Neural progenitor cell (in vitro differentiated cells): Measurements from ENCODE around the gene ADAMTS18. TPM values are rescaled to one million over a fixed set of nuclear protein-coding genes. Genes with fewer than 3 reads are reported as not detected.

Source experiments
- DNase-seq: peaks from one replicate; pipeline ENCODE4 v3.0.0-alpha.2; 2016; ENCODE audit warnings: low spot score
- H2AFZ ChIP-seq: fragments of 200-600 bp; sonication (generic); replicated peaks from 2 replicates; pipeline ENCODE4 v1.6.1; 2016; ENCODE audit warnings: antibody characterized with exemption
- H3F3A ChIP-seq: fragments of 200-600 bp; sonication (generic); 2 replicates; pipeline ENCODE4 v1.6.1; 2016; ENCODE audit warnings: antibody characterized with exemption, low read depth
- H3K27ac ChIP-seq: fragments of 200-600 bp; sonication (generic); 2 replicates; pipeline ENCODE4 v1.5.1; 2016; ENCODE audit warnings: mild to moderate bottlenecking
- H3K27me3 ChIP-seq: fragments of 200-600 bp; sonication (generic); 2 replicates; pipeline ENCODE4 v1.6.1; 2016; ENCODE audit warnings: mild to moderate bottlenecking, moderate library complexity
- H3K36me3 ChIP-seq: fragments of 200-600 bp; sonication (generic); 2 replicates; pipeline ENCODE4 v1.5.1; 2016
- H3K4me1 ChIP-seq: fragments of 200-600 bp; sonication (generic); 2 replicates; pipeline ENCODE4 v1.6.1; 2016; ENCODE audit warnings: mixed run types
- H3K4me2 ChIP-seq: fragments of 200-600 bp; sonication (generic); 2 replicates; pipeline ENCODE4 v1.6.1; 2016
- H3K4me3 ChIP-seq: fragments of 200-600 bp; sonication (generic); 2 replicates; pipeline ENCODE4 v1.5.1; 2016
- H3K79me2 ChIP-seq: fragments of 200-600 bp; sonication (generic); 2 replicates; pipeline ENCODE4 v1.6.1; 2016; ENCODE audit warnings: low read depth
- H3K9ac ChIP-seq: fragments of 200-600 bp; sonication (generic); 2 replicates; pipeline ENCODE4 v1.6.1; 2016
- H3K9me3 ChIP-seq: fragments of 200-600 bp; sonication (generic); 2 replicates; pipeline ENCODE4 v1.5.1; 2016; ENCODE audit warnings: low read depth
- H4K20me1 ChIP-seq: fragments of 200-600 bp; sonication (generic); 2 replicates; pipeline ENCODE4 v1.6.1; 2016; ENCODE audit warnings: low read depth
- H3K27ac Mint-ChIP-seq: 3 replicates; pipeline ENCODE4 v1.8.0; 2021; ENCODE audit warnings: mixed read lengths
- H3K27me3 Mint-ChIP-seq: 2 replicates; pipeline ENCODE4 v1.8.0; 2022; ENCODE audit warnings: low read depth, mild to moderate bottlenecking, inconsistent platforms, moderate library complexity, mixed read lengths; ENCODE audit not compliant: insufficient read depth
- H3K36me3 Mint-ChIP-seq: 3 replicates; pipeline ENCODE4 v1.8.0; 2021; ENCODE audit warnings: mixed read lengths
- H3K4me1 Mint-ChIP-seq: 3 replicates; pipeline ENCODE4 v1.8.0; 2021; ENCODE audit warnings: mixed read lengths
- H3K4me3 Mint-ChIP-seq: 3 replicates; pipeline ENCODE4 v1.8.0; 2021; ENCODE audit warnings: mild to moderate bottlenecking, moderate library complexity, mixed read lengths
- H3K9me3 Mint-ChIP-seq: 3 replicates; pipeline ENCODE4 v1.8.0; 2020; ENCODE audit warnings: mixed read lengths
- EZH2 ChIP-seq: fragments of 200-600 bp; sonication (generic); IDR thresholded peaks from 2 replicates; pipeline ENCODE4 v1.6.1; 2017; ENCODE audit warnings: antibody characterized with exemption, mild to moderate bottlenecking, moderate library complexity
- EZH2phosphoT487 ChIP-seq: fragments of 200-600 bp; sonication (generic); IDR thresholded peaks from 2 replicates; pipeline ENCODE4 v1.6.1; 2017; ENCODE audit warnings: antibody characterized with exemption
- total RNA-seq: library from RNA; depleted of rRNA; stranded (reverse); fragments of >200 nt; gene quantifications from 2 replicates; pipeline ENCODE4 v1.2.3, GENCODE V29; 2015; ENCODE audit warnings: low replicate concordance
- TF ChIP-seq, protein P1 (sequence below): fragments of 200-600 bp; sonication (generic); IDR thresholded peaks from 2 replicates; pipeline ENCODE4 v1.5.1; 2017; ENCODE audit warnings: antibody characterized with exemption, mild to moderate bottlenecking

ADAMTS18 gene
- total RNA-seq, 1 donor from 2014 or later = 1.9 TPM

DNA sequence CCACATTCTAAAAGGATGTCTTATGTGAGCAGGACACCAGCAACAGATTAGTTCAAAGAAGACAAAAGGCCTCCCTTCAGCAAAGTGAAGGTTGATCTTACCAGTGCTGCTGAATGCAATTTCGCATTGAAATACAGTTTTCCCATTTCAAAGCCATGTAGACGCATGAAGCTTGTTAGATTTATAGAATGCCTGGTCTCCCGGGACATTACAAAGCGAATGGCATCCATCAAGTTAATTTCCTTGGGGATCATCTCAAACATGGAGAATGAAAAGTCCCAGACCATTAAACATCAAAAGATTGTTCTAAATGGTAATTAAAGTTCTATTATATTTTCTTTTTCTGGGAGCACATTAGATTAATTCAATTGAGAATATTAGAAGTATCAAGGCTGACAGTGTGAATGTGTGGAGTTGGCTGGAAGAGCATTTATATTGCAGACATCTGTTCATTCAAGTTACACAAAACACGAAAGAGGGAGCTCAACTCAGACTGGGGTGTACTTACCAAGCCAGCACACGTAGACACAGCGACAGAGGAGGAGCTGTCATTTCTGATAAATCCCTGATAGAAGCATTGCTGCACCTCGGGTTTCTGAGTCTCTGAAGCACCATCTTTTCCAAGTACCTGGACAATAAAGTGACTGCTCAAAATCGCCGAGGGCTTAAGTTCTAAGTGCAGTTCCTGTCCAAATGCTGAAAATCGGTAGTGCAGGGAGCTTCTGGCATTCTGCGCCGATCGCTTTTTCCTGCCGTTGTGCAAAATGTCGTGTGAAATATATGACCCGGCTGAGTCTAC, 3.8 kb downstream of the ADAMTS18 start:
- DNase-seq = no peak
- Histone ChIP-seq H3K79me2 (no peaks in the 10 kb centered on the region), H3K4me1 (peaks cover 12% of the 10 kb centered on the region), H4K20me1 (peaks cover 14% of the 10 kb centered on the region), H3K4me3 (no peak overlapping the region), H3K9me3 (no peaks in the 10 kb centered on the region), H3K4me2 (no peak overlapping the region), H2AFZ (no peak overlapping the region), H3F3A (peaks cover 11% of the 10 kb centered on the region), H3K9ac (no peak overlapping the region), H3K27ac (no peak overlapping the region), H3K27me3 (peaks cover 69% of the 10 kb centered on the region), H3K36me3 (no peaks in the 10 kb centered on the region)
- H3K27ac Mint-ChIP-seq = no peak overlapping the region
- no peak for TF ChIP-seq EZH2
- peaks cover 22% of the 10 kb centered on the region for H3K36me3 Mint-ChIP-seq
- H3K4me1 Mint-ChIP-seq = peaks cover 35% of the 10 kb centered on the region
- peaks cover 16% of the 10 kb centered on the region for H3K9me3 Mint-ChIP-seq
- H3K27me3 Mint-ChIP-seq = peaks cover 33% of the 10 kb centered on the region
- H3K4me3 Mint-ChIP-seq = no peak overlapping the region

DNA sequence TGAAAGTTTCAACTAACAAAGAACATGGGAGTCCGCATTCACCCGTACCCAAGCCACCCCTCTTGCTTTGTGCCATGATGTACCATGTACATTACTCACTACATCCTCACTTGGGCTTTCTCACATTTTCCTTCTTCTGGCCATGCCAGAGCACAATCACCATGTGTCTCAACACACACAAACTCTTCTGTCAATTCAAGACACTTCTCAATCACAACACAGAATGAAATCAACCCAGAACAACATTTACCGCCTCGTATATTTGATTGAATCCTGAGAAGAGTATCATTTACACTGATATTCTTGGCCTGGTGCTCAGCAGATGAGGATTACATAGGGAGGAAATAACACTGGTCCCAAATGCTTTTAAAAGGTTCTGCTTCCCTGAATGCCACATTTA, 4.5 kb downstream of the ADAMTS18 start:
- no peak overlapping the region for H3K4me3 Mint-ChIP-seq
- Histone ChIP-seq H3K4me1 (peaks cover 11% of the 10 kb centered on the region), H3K9me3 (no peaks in the 10 kb centered on the region), H3K4me2 (no peak overlapping the region), H3K27ac (no peak overlapping the region), H2AFZ (no peak overlapping the region), H3K36me3 (no peaks in the 10 kb centered on the region), H3K27me3 (peaks cover 63% of the 10 kb centered on the region), H3F3A (peaks cover 6% of the 10 kb centered on the region), H3K4me3 (no peak overlapping the region), H3K79me2 (no peaks in the 10 kb centered on the region), H3K9ac (no peak overlapping the region), H4K20me1 (peaks cover 11% of the 10 kb centered on the region)
- H3K4me1 Mint-ChIP-seq = peaks cover 32% of the 10 kb centered on the region
- DNase-seq = no peak
- no peak overlapping the region for H3K27ac Mint-ChIP-seq
- H3K36me3 Mint-ChIP-seq = peaks cover 22% of the 10 kb centered on the region
- peaks cover 16% of the 10 kb centered on the region for H3K9me3 Mint-ChIP-seq
- H3K27me3 Mint-ChIP-seq = peaks cover 29% of the 10 kb centered on the region
- TF ChIP-seq EZH2phosphoT487 = no peak
- TF ChIP-seq EZH2 = no peak
- TF ChIP-seq, protein P1, sequence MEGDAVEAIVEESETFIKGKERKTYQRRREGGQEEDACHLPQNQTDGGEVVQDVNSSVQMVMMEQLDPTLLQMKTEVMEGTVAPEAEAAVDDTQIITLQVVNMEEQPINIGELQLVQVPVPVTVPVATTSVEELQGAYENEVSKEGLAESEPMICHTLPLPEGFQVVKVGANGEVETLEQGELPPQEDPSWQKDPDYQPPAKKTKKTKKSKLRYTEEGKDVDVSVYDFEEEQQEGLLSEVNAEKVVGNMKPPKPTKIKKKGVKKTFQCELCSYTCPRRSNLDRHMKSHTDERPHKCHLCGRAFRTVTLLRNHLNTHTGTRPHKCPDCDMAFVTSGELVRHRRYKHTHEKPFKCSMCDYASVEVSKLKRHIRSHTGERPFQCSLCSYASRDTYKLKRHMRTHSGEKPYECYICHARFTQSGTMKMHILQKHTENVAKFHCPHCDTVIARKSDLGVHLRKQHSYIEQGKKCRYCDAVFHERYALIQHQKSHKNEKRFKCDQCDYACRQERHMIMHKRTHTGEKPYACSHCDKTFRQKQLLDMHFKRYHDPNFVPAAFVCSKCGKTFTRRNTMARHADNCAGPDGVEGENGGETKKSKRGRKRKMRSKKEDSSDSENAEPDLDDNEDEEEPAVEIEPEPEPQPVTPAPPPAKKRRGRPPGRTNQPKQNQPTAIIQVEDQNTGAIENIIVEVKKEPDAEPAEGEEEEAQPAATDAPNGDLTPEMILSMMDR = no peak

- Histone ChIP-seq H3K9ac (no peak overlapping the region), H3K36me3 (no peaks in the 10 kb centered on the region), H3K27ac (peak overlapping the region; percentile 38), H3K79me2 (no peaks in the 10 kb centered on the region), H3K4me1 (peaks cover 18% of the 10 kb centered on the region), H3K4me3 (no peak overlapping the region), H3K27me3 (peaks cover 9% of the 10 kb centered on the region), H3K9me3 (no peaks in the 10 kb centered on the region), H3F3A (peaks cover 6% of the 10 kb centered on the region), H4K20me1 (no peaks in the 10 kb centered on the region), H2AFZ (no peak overlapping the region), H3K4me2 (peak overlapping the region; percentile 57)
- peaks cover 16% of the 10 kb centered on the region for H3K9me3 Mint-ChIP-seq
- peaks cover 56% of the 10 kb centered on the region for H3K4me1 Mint-ChIP-seq
- DNase-seq = peak; percentile 48
- H3K27me3 Mint-ChIP-seq = peaks cover 3% of the 10 kb centered on the region
- H3K36me3 Mint-ChIP-seq = peaks cover 19% of the 10 kb centered on the region
- H3K27ac Mint-ChIP-seq = peak overlapping the region; percentile 10
- no peak for TF ChIP-seq EZH2
- TF ChIP-seq, protein P1 = no peak
- TF ChIP-seq EZH2phosphoT487 = no peak
- H3K4me3 Mint-ChIP-seq = peak overlapping the region; percentile 13
Measured at GRCh38 chr16:77424871-77425604, 9.8 kb downstream of the ADAMTS18 start.
